Measurements from ENCODE around the gene FHIT. TPM values are rescaled to one million over a fixed set of nuclear protein-coding genes. Genes with fewer than 3 reads are reported as not detected.

FHIT gene
- polyA plus RNA-seq, 1 of the 3 experiments (the other 2 are of a cell fraction), result 0.41 TPM

DNA sequence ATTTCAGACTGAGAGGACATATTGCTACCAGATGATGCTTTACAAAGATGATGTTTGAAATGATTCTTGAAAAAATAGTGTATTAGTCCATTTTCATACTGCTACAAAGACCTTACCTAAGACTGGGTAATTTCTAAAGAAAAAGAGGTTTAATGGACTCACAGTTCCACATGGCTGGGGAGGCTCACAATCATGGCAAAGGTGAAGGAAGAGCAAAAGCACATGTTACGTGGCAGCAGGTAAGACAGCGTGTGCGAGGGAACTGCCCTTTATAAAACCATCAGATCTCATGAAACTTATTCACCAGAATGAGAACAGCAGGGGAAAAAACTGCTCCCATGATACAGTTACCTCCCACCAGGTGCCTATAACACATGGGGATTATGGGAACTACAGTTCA is 1543.0 kb downstream of the FHIT start (continued):
- TF ChIP-seq EZH2phosphoT487 (IDR thresholded peaks at IDR 0.05; ENCODE audit: borderline replicate concordance, low read depth) (no peak), REST (IDR thresholded peaks at IDR 0.05; ENCODE audit: low read depth, low read length) (no peak)

- CTCF ChIA-PET, result interaction anchor here (1.4 kb wide), 1 partner anchor 9 kb away, joined by 3 read pairs; no protein-coding TSS in a partner anchor
- DNase-seq, result no peak
Observed at GRCh38 chr3:59704292-59704691, 1547.0 kb downstream of the FHIT start.

More at GRCh38 chr3:59704292-59704691, 1547.0 kb downstream of the FHIT start:
- no peaks in the 10 kb centered on the region for H3F3A ChIP-seq (replicated peaks; ENCODE audit: insufficient read depth)
- H3K36me3 ChIP-seq (replicated peaks in 1 of 2; ENCODE audit: control insufficient read depth in 1 of 2, insufficient read depth in 2 of 2, low read length in 1 of 2), result no peaks in the 10 kb centered on the region
- POLR2A ChIA-PET, result no interaction called here
- no peaks in the 10 kb centered on the region for H3K9me2 ChIP-seq
- no peaks in the 10 kb centered on the region for H3K27me3 ChIP-seq (ENCODE audit: insufficient read depth)
- H3K4me1 ChIP-seq (ENCODE audit: control insufficient read depth in 1 of 2, insufficient read depth in 2 of 2, low read depth in 1 of 2, low read length in 1 of 2), result no peaks in the 10 kb centered on the region; a peak in 1 of 4 replicates
- TF ChIP-seq SMC3 (IDR thresholded peaks at IDR 0.05; ENCODE audit: low read depth, low read length), result no peak
- TF ChIP-seq RFX5 (IDR thresholded peaks at IDR 0.05; ENCODE audit: low read length), result no peak
- no peak for TF ChIP-seq SIN3A (IDR thresholded peaks at IDR 0.05; ENCODE audit: borderline replicate concordance, low read depth, low read length)
- TF ChIP-seq FOSL2 (IDR thresholded peaks at IDR 0.05; ENCODE audit: borderline replicate concordance, low read depth), result no peak
- no peak for TF ChIP-seq ZBTB33 (IDR thresholded peaks at IDR 0.05; ENCODE audit: borderline replicate concordance, low read depth)
- no peak for TF ChIP-seq TCF12 (IDR thresholded peaks at IDR 0.05)
- TF ChIP-seq TEAD4 (IDR thresholded peaks at IDR 0.05; ENCODE audit: borderline replicate concordance, insufficient read depth), result no peak
- TF ChIP-seq CHD2 (IDR thresholded peaks at IDR 0.05; ENCODE audit: low read length, partially characterized antibody), result no peak
- TF ChIP-seq, protein P1, sequence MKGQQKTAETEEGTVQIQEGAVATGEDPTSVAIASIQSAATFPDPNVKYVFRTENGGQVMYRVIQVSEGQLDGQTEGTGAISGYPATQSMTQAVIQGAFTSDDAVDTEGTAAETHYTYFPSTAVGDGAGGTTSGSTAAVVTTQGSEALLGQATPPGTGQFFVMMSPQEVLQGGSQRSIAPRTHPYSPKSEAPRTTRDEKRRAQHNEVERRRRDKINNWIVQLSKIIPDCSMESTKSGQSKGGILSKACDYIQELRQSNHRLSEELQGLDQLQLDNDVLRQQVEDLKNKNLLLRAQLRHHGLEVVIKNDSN (IDR thresholded peaks at IDR 0.05; ENCODE audit: borderline replicate concordance, low read depth), result no peak
- no peak for TF ChIP-seq RAD21 (IDR thresholded peaks at IDR 0.05; ENCODE audit: low read length)
- TF ChIP-seq EZH2phosphoT487 (IDR thresholded peaks at IDR 0.05; ENCODE audit: borderline replicate concordance, low read depth), result no peak
- TF ChIP-seq MXI1 (IDR thresholded peaks at IDR 0.05; ENCODE audit: low read depth, low read length), result no peak
- TF ChIP-seq NFIC (IDR thresholded peaks at IDR 0.05; ENCODE audit: borderline replicate concordance), result no peak
- TF ChIP-seq TAF1 (IDR thresholded peaks at IDR 0.05; ENCODE audit: borderline replicate concordance, low read depth, low read length), result no peak
- no peak for TF ChIP-seq USF2 (IDR thresholded peaks at IDR 0.05; ENCODE audit: borderline replicate concordance, low read depth, low read length)
- no peak for TF ChIP-seq GATA2 (CRISPR knock-in tag; IDR thresholded peaks at IDR 0.05)
- no peak for TF ChIP-seq RCOR1 (IDR thresholded peaks at IDR 0.05; ENCODE audit: low read length)
- no peak for TF ChIP-seq YY1 (IDR thresholded peaks at IDR 0.05; ENCODE audit: low read depth)
- H2AFZ ChIP-seq (ENCODE audit: low read depth), result no peak overlapping the region
- no peak overlapping the region for H3K4me3 ChIP-seq (ENCODE audit: low read depth in 2 of 2, low read length in 1 of 2)
- no peak overlapping the region for H3K27ac ChIP-seq (ENCODE audit: low read depth in 2 of 2, low read length in 1 of 2)
- no peak overlapping the region for H3K4me2 ChIP-seq
- WGBS (ENCODE audit: low lambda C conversion rate), result 56% methylated on average over 4 of the region's 4 CpGs
- H3K9me3 ChIP-seq, result no peaks in the 10 kb centered on the region
- H4K20me1 ChIP-seq (ENCODE audit: insufficient read depth), result no peaks in the 10 kb centered on the region
- no peaks in the 10 kb centered on the region for H3K79me2 ChIP-seq (ENCODE audit: insufficient read depth)
- no peak overlapping the region for H3K9ac ChIP-seq
